ENCODE measurements around the gene SNAI3. TPM values are rescaled to one million over a fixed set of nuclear protein-coding genes. Genes with fewer than 3 reads are reported as not detected.

SNAI3 gene
- total RNA-seq, 1 donor from 2014 or later: 0.28 TPM

DNA sequence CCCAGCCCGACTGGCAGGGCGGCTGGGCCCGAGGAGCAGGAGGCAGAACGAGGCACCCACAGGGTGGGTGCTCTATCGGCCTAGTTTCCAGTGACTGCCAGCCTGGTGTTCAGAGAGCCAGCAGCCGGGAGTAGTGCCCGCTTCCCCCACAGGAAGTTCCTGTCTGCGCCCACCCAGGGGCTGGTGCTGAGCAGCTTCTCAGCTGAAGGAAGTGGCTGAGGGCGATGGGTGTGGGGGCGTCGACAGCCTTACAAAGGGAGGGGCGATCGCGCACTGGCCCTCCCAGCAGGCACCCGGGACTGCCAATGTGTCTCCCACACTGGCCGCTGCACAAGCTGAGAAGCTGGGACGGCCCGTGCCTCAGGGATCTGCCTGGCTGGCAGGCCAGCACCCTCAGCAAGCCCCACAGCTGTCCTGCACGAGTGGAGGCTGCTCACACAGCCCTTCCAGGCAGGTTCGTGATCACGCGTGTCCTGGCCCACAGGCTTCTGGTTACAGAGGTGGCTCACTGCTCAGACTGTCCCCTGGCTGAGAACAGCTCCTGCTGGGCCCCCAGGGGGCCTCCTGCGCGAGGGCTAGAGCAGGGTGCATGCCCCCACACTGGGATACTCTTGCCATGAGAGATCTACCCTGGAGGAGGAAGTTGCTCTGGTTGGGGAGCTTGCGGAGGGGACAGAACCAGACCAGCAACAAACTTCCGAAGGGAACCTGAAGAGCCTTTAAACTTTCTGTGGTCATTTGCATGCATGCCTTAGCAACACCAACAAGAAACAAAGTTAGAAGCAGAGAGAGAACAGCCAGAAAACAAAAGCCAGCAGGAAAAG lies 17.4 kb upstream of the SNAI3 start:
- no peak for ATAC-seq

DNA sequence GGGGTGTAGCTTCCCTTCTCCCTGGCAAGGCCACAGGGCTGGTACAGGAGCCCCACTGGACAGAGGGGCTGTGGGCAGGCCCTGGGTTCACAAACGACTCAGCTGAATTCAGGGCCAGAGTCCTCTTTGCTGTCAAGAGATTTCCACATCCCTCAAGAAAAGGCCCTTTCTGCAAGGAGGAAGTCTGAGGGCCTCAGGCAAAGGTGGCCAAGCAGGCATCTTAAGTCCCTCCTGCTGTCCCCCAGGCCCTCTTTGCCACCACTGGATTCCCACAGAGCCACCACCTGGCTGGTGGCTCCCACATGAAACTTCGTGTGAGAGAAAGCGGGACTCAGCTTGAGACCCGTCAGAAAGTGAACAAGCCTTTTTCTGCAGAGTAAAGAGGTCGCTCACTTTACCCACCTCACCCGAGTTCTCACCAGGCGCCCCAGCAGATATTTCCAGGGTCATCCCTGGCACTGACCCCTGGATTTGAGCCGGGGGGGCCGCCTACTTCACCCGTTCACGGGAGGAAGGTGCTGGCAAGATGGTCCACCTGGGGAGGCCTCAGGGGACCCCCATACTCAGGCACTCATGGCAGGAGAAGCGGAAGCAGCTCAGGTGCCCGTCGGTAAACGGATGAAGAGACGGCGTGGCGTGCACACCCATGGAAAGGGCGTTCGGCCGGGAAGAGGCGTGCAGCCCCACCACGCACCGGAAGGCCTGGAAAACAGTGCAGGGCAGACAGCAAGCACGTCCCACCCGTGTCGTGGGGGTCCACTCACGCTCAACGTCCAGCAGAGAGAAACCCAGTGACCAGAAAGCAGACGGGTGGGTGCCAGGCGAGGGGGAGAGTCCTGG lies 16.3 kb upstream of the SNAI3 start:
- ATAC-seq: no peak

DNA sequence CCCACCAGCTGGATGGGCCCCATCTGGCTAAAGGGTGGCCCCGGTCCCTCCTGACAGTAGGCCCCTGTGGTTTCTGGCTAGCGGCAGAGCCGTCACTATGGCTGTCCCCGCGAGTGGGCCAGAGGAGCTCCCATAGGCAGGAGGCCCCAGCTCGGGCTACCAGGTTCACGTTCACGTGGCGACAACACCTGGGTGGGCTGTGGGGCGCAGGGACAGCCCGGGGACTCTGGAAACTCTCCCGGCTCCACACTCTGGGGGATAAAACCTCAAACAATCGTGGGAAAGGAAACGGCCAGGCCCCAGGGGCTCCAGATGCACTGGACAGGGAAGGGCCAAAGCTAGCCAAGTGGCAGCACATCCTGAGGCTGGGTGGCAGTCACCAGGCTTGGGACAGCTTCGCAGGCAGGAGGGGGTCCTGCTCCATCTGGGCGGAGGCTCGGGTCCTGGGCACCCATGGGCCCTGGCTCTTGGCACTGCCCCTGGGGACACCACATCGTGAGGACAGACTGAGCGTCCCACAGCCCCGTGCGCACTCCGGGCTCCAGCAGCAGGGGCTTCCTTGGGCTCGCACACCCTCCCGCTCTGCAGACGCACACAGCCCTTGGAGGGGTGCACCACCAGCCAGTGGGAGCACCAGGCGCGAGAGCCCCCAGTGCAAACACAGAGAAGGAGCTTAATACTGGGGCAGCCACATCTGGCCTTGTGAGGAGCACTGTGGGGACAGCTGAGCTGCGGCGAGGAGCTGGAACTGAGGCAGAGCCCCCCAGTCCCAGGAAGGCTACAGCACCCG lies 15.5 kb upstream of the SNAI3 start:
- ATAC-seq: no peak

DNA sequence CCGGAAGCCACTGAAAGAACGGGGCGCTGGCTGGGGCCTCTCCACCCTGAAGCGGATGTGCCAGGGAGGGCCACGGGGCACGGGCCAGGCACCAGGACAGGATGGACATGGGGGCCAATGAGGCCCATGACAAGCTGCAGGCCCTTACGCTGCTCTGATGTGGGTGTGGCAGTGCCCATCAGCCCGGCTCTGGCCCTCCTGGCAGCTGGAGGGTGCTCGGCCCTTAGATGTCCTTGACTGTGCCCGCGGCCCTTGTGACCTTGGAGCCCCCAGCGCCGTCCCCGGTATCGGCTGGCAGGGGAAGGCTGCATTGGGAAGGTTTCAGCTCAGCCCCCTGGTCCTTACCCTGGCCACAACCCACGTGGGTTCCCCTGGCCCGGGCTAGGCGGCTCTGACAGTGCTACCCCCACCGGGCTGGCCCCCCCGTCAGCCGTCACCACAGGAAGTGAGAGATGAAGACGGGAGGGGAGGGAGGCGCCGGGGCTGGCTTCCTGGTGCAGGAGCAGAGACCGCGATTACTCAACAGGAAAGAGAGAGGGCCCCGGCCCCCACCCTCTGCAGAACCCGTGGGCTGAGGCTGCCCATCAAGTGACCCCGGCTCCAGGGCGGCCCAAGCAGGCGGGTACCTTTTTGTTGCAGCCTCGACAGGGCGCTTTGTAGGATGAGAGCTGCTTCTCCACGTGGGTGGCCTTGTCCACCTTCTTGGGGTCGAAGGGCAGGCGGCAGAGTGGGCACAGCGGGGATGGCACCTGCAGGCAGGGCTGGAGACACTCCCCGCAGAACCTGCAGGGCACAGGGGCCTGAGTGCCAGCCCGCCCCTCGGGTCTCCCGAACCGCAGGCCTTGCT lies 14.6 kb upstream of the SNAI3 start:
- ATAC-seq: peak; percentile 59

DNA sequence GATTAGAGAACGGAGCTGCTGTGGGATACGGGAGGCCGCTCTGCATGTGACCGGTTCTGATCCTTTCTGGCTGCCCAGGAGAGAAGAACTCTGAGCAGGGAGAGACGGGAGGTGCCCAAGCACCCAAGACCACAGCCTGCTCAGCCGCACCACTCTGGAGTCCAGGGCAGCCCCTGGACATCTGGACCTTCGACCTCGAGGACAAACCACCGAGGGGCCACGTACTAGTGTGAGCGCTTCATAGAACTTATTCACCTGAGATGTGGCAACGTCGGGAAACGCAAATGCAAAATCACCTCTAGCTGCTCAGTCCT lies 14.0 kb upstream of the SNAI3 start:
- no peak for ATAC-seq

DNA sequence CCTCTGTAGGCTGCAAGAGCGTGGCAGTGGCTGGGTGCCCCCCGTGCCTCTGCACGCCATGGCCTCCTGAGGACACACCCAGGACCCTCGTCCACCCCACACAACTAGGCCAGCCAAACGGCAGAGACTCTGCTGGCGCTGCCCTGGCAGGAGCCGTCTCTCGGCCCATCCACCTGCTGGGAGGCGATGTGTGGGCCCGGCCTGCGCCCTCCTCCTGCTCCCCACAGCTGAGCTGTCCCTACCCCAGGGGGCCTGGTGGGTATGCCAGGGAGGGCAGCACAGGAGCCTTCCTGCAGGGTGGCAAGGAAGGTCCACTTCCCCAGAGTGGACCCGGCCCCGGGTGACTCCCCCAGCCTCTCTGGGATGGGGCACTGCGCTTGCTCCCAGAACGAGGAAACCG lies 12.9 kb upstream of the SNAI3 start:
- ATAC-seq: no peak

DNA sequence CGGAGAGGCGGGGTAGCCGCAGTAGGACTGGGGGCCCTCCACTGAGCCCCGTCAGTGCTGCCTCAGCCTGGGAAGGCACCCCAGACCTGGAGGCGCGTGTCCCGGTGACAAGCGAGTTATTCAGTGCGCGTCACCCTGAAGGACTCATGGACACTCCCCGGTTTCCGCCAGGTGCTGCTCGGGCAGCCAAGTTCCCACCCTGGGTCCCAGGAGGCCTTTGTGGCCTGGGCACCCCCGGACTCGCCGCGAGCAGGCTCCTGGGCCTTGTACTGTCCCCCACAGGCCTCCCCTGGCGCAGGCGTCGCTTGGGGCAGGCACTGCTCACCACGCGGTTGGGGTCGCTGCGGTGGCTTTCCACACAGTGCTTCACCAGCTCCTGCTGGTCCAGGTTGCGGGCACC lies 12.3 kb upstream of the SNAI3 start:
- no peak for ATAC-seq

DNA sequence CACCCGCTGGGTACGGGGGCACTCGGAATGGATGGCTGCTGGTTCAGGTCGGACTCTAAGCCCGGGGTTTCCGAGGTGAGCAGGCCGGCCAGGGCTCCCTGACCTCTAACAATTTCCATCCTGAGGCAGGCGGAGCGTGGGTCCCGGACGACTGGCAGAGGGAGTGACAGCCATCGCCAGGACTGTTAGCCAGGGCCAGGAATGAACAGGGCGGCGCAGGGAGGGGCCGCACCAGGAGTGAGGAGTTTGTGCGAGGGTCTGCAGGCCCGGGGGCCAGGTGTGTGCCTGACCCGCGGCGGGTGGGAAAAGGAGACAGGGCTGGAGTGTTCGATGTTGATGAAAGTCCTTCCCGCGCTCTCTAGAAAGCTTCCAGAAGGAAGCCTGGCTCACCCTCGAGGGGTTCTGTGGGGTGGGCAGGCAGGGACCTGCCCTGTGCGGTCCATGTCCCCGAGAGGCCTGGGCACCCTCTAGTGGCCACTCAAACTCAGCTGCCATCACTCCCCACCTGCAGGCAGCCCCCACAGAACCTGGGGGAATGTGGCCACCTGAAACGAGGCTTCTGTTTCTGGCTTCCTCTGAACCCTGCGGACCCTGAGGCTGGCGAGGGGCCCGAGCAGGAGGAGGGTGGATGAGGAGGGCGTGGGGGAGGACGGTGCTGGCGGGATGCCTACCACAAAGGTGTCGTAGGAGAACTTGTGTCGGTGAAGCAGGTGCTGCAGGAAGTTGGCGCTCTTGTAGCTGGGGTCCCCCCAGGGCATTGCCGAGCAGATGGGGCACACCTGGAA lies 11.7 kb upstream of the SNAI3 start:
- ATAC-seq: no peak

DNA sequence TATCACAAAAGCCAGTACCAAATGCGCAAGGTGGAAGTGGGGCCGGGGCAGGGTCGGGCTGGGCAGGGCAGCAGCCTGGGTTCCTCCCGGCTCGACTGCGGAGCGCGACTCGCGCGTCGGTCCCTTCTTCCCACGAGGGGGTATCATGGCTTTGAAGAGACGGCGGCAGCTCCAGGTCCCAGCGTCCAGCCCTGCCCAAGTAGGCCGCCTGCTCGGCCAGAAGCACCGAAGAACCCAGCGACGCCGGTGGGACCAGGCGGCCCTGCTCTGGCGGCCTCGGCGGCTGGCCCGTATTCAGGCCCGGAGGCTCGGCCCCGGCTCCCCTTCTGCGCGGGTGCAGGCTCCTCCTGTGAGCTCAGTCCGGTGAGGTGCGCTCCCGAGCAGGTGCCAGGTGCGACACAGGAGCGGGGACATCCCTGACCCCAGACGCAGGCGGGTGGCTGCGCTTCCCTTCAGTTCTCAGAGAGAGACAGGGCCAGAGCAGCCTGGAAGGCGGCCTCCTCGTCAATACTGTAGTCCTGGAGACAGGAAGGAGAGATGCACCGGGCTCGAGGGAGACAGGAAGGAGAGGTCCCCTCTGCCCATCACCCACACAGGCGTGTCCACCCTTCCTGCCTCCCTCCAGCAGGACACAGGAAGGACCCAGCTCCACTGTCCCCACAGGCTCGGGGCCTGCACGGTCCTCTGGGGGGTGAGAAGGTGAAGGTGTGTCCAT lies 11.0 kb upstream of the SNAI3 start:
- no peak for ATAC-seq

DNA sequence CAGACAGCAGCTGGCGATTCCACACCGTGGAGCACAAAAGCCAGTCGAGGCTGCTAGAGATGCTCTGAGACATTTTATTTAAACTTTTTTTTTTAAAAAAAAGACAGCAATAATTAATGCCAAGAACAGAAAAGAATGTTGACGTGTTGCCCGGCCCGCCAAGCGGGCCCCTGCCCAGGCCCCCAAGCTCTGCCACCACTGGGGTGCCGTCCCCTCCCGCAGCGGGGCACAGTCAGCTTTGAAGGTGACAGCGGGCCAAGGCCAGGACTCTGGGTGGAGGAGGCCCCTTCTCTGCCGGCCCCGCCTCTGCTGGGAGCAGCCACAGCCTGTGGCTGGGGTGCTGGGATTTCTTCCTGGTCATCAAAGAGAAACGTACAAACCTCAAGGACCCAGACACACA lies 10.1 kb upstream of the SNAI3 start:
- no peak for ATAC-seq

DNA sequence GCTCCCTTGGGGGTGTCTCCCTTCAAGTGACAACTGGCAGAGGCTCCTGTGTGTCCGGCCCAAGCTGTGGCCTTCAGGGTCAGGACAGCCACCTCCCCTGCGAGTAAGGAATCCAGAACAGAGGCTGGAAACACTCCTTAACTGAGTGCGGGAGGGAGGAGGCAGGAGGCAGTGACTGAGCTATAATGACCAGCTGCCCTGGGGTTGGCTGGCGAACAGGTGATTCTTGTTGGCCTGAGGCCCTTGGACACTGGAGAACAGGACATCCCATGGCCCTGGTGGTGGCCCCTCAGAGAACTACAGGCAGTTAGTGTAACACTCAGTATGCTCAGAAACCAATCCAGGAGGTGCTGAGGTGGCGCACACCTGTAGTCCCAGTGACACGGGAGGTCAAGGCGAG lies 9.4 kb upstream of the SNAI3 start:
- ATAC-seq: no peak

DNA sequence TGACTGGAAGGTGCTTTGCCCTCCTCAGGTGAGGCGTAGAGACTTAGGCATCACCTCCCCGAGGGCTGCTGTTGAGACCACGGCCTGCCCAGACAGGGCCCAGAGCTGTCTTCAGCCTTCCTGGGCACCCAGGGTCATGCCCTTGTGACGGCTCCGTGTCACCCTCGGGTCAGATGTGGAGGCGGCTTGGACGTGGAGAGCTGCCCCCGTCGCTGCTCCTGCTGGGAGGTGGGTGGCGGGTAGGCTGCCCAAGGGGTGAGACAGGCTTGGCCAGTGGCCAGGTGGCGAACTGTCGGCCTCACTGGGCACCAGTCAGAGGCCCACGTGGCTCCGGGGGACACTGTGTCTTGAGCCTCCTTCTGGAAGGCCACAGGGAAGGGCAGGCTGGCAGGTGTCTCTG lies 8.9 kb upstream of the SNAI3 start:
- ATAC-seq: no peak

DNA sequence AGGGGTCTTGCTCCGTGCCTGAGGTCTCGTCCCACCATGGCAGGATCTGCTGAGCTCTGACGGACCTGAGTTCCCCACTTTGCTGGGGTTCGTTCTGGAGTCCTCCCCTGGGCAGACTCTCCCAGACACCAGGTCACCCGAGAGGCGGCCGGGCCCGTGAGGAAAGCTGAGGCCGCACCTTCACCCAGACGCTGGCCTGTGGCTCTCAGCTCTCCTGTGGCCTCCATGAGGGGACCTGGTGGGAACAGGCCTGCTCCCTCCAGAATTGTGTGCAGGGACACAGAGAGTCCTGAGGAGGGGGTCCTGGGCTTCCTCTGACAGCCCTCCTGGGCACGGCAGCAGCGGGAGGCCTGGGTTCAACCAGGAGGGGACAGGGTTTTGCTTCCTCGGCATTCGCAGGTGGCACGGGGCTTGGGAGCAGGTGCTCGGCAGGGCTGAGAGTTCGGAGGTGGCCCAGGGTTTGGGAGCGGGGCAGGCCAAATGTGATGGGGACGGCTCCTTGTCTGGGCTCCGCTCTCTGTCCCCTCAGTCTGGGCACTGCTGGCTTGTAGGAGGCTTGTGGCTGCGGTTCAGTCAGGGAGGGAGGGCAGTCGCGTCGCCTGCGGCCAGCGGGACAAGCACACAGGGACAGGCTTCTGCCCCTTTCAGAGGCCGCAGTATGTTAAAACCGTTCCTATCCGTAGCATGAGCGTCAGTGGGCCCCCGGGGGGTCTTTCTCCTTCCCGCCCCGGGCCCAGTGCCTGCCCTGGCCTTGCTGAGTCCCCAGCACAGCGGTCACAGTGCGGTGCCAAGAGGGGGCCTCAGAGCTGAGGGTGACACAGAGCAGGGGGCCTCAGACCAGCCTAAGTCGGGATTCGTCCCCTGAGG lies 8.1 kb upstream of the SNAI3 start:
- ATAC-seq: no peak

DNA sequence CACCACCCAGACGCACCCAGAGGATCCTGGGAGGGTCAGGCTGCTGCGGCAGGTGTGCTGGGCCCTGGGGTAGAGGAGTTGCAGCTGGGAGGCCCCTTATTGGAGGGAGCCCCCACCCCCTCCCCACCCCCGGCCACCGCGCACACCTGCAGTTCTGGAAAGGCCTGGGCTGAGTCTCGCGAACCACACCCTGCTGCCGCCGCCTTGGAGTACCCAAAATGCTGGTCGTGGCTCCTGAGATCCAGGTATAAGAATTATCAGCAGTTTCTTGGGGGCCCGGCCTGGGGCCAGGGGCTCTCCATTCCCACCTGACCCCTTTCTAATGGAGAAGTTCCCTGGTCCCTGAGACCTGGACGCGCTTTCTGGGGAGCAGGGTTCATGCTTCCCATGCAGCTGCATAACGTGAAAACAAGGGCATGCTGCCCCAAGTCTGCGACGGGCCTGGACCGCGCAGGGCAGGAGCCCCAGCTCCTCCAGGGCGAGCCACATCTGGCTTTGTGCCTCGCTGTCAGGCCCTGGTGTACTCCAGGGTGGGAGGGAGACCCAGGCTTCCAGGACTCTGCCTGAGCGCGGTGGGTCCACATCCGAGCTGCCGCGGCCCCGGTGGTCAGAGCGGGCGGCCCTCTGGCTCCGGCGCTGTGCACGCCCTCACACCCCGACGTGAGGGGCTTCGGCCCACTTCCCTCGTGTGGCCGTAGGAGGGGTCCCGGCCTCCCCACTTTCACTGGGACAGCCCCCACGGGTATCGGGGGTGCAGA lies 7.3 kb upstream of the SNAI3 start:
- ATAC-seq: no peak

DNA sequence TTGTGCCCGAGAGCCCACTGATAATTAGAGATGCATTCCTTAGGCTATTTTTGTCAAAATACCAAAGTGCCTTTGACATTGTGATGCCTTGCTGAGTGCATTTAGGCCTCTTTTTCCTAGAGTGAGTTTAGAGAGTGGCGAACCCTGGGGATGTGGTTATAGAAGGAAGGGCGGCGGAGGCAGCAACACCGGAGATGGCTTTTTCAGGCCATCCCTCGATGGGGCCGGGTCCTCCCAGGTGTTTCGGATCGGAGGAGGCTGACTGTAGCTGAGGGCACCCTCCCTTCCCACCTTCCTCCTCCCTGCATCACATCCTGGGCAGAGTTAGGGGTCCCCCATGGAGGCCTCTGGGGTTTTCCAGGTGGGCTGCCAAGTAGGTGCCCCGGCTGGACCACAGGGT lies 6.6 kb upstream of the SNAI3 start:
- ATAC-seq: no peak

DNA sequence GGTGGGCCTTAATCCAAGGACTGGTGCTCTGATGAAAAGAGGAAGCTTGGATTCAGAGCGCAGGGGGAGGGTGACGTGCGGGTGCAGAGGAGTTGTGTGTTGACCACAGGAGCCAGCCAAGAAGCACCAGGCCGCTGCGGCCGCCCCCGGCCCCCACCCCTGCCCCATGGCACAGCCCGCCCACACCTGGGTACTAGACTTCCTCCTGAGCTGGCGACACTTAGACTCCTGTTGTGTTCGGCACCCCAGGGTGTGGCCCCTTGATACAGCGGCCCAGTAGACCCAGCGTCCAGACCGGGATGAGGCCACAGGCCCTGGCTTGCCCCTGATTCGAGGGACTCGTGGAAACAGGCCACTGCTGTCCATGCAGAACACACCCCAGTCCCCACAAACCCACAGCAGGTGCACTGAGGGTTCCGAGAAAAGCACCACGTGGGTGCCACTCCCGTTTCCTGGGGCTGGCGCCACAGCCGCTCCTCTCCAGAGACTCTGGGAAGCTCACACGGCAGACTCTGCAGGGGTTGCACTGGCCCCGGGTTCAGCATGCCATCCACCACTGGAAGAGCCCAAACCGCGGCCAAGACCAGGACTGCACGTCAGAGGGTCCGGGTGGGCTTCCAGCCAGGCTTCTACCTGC lies 5.7 kb upstream of the SNAI3 start:
- ATAC-seq: peak; percentile 21

DNA sequence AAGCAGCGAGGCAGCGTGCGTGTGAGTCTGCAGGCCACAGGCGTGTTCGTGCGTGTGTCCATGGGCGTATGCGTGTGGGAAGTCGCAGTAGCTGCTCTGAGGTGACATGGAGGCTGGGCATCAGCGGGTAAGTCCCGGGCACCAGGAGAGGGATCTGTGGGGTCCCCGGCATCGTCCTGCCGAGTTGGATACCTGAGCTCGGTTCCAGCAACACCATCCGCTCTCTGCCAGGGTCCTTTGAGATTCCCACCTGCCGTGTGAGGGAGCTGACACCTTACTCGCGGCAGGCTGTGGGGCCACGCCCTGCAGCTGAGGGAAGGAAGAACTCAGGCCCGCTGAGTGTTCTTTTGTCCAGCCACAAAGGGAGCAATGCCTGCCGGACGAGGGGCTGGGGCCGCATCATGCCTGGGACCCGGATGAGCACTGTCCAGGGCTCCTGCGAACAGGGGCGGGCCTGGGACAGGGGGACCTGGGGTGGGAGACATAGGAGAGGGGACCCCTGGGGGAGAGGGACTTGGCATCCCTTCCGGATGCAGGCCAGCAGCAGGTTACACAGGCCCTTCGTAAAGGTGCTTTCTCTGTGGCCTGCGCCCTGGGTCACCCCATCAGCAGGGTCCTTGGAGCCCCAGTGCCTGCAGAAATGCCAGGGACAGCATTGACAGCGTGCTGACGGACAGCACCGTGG lies 5.0 kb upstream of the SNAI3 start:
- no peak for ATAC-seq

Data from esophagus mucosa (tissue), 1 donor.